Activated T-cell treated with anti-CD3 and anti-CD28 coated beads for 4 hours (primary cell): ENCODE results near the gene CHST14.

ENCODE experiments used
- DNase-seq: peaks from one replicate; pipeline ENCODE4 v3.0.0-alpha.2; 2020

The CHST14 gene

DNA sequence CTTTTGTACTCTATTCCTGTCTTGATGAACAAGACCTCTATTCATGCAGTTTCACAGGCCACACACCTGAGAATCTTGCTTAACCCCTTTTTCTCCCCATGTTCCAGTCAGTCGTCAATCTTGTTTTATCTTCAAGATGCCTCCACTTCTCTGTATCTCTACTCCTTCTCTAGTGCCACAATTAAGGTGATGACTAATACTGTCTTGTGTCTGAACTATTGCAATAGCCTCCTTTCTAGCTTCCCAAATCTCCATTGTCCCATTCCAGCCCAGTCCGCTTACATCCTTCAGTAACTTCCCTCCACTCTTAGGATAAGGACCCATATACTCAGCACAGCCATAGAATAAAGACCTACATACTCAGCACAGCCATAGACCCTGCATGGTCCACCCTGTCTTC, 24.7 kb downstream of the CHST14 start:
- no peak for DNase-seq

DNA sequence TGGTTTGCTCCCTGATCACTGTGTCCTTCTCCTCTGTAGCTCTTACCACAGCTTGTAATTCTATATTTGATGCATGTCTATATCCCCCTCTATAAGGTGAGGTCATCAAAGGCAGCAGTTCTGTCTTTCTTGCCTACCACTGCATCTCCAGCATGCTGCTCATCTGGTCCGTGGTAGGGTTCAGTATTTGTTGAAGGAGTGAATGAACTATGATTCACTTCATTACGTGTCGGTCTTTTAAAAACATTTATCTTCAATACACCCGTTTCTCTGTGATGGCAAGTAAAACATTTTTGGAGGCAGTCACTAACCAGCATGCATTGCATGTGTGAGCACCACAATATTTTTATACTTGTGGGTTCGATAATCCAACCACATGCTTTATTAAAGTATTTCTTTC, 27.6 kb downstream of the CHST14 start:
- no peak for DNase-seq

DNA sequence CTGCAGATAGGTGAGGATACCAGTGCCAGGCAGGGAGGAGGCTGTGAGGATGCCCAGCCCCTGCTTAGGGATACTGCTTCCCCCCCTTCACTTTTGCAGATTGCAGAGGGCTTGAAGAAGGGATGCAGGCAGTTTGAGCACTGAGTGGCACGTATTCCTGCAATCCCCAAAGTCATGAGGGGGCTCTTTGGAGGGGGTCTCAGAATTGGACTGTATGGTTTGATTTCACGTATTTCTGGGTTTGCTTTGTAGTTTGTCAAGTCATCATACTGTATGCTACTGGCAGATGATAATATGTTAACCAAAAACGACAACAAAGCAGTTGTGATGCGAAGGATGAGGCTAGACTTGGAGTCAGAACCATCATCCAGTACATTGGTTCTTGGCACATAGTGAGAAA, 28.1 kb downstream of the CHST14 start:
- no peak for DNase-seq

DNA sequence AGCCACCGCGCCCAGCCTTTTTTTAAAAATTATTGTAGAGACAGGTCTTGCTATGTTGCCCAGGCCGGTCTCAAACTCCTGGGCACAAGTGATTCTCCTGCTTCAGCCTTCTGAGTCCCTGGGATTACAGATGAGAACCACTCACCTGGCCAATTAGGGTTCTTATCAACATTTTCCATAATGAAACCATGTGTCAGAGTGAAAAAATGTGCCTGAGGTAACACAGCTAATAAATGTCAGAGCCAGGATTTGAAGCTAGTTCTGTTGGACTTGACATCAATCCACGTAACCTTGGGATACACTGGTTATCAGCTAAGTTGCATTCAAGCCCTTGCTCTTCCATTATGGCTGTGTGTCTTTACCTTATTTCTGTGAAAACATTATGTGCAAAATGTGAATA, 29.1 kb downstream of the CHST14 start:
- DNase-seq, result no peak

DNA sequence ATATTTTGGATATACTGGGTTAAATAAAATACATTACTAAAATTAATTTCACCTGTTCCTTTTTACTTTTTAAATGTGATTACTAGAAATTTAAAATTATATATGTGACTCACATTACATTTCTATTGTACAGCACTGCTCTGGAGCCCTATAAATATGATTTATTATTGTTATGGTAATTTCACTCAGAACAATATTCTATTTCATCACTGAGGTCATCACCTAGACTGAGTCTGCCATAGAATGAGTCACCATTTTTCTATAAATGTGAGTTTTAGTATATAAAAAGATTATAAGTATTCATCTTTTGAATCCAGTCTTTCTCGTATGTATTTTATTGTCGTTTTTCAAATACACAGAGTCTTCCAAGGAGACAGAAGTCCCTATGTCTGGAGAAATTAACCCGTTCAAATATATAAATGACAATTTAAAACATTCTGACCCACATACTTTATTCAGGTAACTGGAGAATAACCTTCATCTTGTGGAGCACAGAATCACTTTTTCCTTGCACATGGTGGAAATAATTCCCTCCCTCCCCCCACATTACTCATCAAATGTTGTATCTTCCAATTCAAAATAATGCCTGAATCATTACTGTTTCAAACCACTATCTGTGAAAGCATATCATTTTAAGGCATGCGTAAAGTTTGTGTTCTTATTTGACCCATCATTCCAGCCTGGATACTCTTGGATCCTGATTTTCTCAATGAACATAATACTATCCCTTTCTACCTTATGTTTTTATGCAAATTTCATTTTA, 30.0 kb downstream of the CHST14 start:
- no peak for DNase-seq

DNA sequence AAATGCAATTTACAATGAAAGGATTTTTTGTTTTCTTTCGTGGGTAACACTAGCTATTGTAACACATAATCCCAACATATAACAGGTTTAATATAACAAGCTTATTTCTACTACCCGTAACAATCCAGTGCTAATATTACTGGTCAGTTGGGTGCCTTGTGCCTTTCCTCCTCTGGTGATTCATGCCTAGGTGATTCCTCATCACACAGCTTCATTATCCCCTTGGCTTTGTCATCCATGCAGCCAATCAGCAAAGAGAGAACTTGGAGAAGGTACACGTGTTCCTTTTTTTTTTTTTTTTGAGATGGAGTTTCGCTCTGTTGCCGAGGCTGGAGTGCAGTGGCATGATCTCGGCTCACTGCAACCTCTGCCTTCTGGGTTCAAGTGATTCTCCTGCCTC, 30.7 kb downstream of the CHST14 start:
- DNase-seq, result no peak

DNA sequence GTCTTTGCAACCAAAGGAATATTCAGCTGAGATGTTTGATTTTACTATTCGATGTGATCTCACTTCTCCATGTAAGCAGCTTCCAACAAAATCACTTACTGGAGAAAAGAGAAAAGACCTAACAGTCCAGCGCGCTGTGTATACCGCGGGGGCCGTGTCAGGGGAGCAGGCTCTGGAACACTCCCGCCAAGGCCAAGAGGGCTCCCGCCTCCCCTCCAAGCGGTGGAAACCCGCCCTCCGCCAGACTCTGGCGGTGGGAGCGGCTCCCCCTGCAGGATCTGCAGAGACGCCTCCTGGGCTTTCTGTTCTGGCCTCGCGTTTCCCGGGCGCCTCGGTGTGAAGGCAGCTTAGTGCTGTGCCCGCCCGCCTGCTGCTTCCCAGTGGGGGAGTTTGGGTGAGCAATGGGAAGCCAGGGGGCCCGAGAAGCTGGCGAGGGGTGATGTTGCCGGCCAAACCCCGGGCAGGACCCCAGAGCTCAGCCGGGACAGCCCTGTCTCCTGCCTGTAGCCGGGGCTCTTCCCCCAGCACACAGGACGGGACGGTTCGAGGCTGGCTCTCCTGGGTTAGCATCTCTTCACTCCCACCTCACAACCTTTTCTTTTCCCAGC, 36.3 kb downstream of the CHST14 start:
- DNase-seq, result peak; percentile 51

DNA sequence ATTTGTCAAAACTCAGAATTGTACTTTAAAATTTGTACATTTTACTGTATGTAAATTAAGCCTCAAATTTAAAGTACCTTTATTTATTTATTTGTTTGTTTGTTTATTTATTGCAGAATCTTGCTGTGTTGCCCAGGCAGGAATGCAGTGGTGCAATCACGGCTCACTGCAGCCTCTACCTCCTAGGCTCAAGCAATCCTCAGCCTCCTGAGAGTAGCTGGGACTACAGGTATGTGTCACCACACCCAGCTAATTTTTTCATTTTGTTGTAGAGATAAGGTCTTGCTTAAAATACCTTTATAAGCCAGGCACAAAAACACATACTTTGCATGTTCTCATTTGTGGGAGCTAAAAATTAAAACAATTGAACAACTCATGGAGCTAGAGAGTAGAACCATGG, 37.4 kb downstream of the CHST14 start:
- no peak for DNase-seq

DNA sequence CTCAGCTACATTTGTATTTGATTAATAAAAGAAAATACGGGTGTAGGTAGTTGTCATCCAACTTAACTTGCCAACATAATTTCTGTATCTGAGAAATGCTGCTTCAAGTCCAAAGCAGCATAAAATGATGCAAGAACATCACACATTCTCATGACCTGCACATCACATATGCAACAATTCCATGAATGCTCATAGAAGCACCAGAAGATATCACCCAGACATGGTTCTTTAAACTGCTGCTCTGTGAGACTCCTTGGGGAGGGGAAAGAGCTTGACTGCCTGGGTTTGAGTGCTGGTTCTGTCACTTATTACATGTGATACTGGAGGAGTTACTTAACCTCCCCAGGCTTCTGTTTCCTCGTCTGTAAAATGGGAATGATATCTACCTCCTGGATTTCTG, 39.4 kb downstream of the CHST14 start:
- no peak for DNase-seq

DNA sequence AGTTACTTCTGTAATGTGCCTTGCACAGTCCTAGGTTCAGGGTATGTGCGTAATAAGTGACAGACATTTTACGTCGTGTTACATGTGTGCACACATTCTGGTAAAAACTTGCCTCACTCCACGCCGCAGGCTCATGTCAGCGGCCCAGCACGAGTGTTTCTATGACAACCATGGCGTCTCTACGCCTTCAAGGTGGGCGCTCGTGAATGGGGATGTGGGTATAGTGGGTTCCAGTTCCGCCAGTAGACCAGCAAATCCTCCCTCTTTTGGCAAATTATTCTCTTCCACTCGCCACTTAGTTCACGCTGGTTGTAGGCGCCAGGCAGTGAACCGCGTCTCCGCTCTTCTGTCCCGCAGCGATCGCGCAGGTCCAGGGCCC, 40.3 kb downstream of the CHST14 start:
- DNase-seq, result no peak

DNA sequence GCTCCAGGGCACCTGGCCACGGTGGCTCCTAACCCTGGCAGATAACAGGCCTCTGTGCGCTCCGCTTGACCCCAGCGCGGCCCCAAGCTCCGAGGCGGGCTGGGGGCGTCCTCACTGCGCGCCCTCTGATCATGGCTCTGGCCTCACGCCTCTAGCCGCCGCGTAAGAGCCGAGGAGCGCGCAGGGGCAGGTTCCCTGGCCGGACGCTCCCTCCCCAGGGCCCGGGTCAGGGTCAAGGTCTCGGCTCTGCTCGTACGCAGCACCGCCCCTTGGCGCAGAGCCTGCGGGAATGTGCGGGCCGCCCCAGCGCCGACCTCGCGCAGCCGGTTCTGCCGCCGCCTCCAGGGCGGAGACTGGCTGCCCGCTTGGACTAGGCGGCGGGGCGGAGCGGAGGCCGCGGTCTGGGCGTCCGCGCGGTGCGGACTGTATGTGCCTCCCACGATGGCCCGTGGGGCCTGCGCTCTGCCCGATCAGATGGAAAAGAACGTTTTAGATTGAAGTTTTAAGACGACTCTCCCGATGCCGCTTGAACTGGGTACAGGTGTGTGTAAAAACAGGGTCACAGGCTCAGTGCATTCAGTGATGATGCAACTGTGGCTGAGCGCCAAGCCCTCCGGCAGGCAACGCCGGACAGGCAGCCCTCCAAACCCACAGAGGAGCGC, 40.8 kb downstream of the CHST14 start:
- no peak for DNase-seq

DNA sequence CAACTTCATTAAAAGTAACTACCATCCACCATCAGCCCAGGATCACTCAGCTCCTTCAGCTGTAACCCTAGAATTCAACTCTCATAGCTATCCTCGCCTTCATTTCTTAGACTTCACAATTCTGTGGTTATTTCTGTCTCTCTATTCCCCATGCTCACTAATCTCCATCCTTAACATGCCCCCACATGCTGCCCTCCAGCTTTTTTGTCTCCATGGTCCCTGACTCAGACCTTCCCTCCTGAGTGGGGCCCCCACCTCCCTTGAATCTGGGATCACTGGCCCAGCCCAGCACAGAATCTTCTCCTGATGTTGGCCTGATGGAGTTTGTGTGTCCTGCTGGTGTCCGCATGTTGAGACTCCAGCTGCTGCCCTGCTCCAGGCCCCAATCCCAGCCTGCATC, 41.7 kb downstream of the CHST14 start:
- no peak for DNase-seq

DNA sequence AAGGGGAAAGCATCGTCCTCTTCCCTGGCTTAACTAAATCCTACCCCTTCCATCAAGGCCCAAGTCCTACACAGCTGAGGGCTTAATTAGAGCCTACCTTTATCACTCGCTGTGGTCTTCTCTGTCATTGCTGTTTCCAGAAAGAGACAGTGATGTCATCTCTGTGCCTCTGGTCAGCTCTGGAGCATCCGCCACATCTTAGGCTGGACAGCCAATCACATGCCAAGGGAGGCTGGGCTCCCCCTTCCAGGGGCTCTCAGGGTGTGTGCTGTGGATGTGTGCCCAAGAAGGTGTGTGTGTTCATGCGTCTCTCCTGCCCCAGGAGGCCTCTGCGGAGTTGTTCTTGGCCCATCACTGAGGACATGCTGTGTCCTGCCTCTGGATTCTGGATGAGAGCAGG, 42.8 kb downstream of the CHST14 start:
- no peak for DNase-seq

DNA sequence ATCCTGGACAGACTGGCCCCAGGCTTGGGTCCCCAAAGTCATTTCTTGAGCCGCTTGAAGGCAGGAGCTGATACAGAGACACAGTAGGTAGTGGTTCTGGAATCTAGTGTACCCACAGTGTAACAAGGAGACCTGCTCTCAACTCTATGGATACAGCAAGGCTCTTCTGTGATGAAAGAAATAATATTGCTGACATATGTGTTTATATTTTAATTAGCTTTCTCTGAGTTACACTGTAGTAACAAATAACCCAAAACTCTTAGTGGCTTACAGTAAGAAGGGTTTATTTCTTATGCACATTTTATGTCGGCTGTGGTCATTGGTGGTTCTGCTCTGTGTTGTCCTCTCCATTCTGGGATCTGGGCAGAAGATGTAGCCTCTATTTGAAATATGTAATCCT, 45.5 kb downstream of the CHST14 start:
- no peak for DNase-seq
